GM19193 (cell line): ENCODE data around the gene OSR1.

ENCODE experiments used
- POLR2A ChIP-seq: IDR thresholded peaks from 4 replicates; pipeline ENCODE4 v1.6.1; 2011; ENCODE audit not compliant: insufficient read depth, insufficient read length; ENCODE audit errors: extremely low read depth

The OSR1 gene

GRCh38 chr2:19358242-19359020, at the start of gene OSR1:
TSS of gene OSR1 (minus strand) at chr2:19358623. CDS start at chr2:19353805, 4,818 bp downstream.
- TF ChIP-seq POLR2A = no peak

GRCh38 chr2:19403785-19404184, 45.4 kb upstream of the OSR1 start:
- no peak for TF ChIP-seq POLR2A

- no peak for TF ChIP-seq POLR2A
Observed at GRCh38 chr2:19392191-19392590, 33.8 kb upstream of the OSR1 start.

GRCh38 chr2:19380532-19380931, 22.1 kb upstream of the OSR1 start:
- TF ChIP-seq POLR2A = no peak

- TF ChIP-seq POLR2A = no peak
Observed at GRCh38 chr2:19378939-19379338, 20.5 kb upstream of the OSR1 start.

- TF ChIP-seq POLR2A = no peak
Observed at GRCh38 chr2:19377717-19378116, 19.3 kb upstream of the OSR1 start.

- no peak for TF ChIP-seq POLR2A
Observed at GRCh38 chr2:19373352-19373751, 14.9 kb upstream of the OSR1 start.

GRCh38 chr2:19371996-19372582, 13.7 kb upstream of the OSR1 start:
- TF ChIP-seq POLR2A = no peak

GRCh38 chr2:19369341-19369955, 11.0 kb upstream of the OSR1 start:
- no peak for TF ChIP-seq POLR2A

GRCh38 chr2:19368760-19369159, 10.3 kb upstream of the OSR1 start:
- TF ChIP-seq POLR2A = no peak

GRCh38 chr2:19367326-19367725, 8.9 kb upstream of the OSR1 start:
- TF ChIP-seq POLR2A = no peak

GRCh38 chr2:19365126-19365525, 6.7 kb upstream of the OSR1 start:
- no peak for TF ChIP-seq POLR2A

GRCh38 chr2:19364014-19364413, 5.6 kb upstream of the OSR1 start:
- TF ChIP-seq POLR2A = no peak

- TF ChIP-seq POLR2A = no peak
Observed at GRCh38 chr2:19363474-19363778, 5.0 kb upstream of the OSR1 start.

- no peak for TF ChIP-seq POLR2A
Observed at GRCh38 chr2:19362755-19363473, 4.5 kb upstream of the OSR1 start.
